Measurements from ENCODE around the gene STRADA.

STRADA gene

DNA sequence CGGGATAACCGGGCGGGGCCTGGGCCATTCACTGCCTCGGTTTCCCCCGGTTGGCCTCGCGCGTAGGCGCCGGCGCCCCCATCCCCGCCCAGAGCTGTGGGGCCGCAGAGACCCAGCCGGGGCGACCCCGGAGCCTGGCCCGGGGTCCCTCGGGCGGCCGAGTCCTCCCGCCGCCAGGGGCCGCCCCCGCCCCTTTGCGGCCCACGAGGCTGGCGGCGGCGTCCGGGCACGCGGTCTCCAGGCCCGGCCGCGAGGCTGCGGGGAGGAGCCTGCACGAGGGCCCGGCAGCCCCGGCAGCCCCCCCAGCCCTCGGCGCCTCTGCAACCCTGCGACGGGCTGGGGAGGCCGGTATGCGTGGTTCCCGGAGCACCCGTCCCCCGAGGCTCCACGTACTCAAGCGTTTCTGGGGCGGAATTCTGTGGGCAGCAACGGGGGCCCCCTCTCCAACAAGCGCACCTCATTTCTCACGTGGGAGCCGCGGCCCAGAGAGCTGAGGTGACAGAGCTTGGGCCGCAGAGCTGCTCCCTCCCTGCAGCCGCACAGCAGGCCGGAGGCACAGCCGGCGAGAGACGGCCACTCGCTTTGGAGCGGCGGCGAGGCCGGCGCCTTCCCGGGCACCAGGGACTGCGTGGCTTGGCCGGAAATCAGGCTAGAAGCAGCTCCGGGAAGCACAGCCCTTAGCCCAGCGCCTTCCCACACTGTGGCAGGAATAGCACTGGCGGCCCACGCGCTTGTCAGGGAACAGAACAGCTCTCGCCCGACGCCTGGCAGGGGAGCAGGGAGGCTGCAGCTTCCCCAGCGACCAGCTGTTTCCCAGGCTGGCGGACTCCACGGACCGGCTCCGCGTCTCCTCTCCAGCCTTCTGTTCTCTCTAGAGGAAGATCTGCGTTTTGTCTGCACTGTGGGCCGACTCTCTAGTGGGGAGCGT lies 40.8 kb downstream of the STRADA start:
- H3K27ac Mint-ChIP-seq, result peak overlapping the region; percentile 97
- H3K4me1 Mint-ChIP-seq, result peaks cover 69% of the 10 kb centered on the region
- no peaks in the 10 kb centered on the region for H3K9me3 Mint-ChIP-seq
- H3K27me3 Mint-ChIP-seq, result no peaks in the 10 kb centered on the region
- H3K36me3 Mint-ChIP-seq, result peaks cover 47% of the 10 kb centered on the region
- peak overlapping the region; percentile 93 for H3K4me3 Mint-ChIP-seq
- peak; percentile 35 for ATAC-seq

GRCh38 chr17:63699638-63700527 lies 41.7 kb downstream of the STRADA start, which contains the start of gene LIMD2:
Gene LIMD2, minus strand, starts transcription at chr17:63700125. Its CDS starts 827 bp downstream, at chr17:63699298.
- Mint-ChIP-seq H3K4me3 (peak within 1 kb of the TSS; percentile 93), H3K27me3 (no peaks in the 10 kb centered on the region), H3K9me3 (no peaks in the 10 kb centered on the region), H3K27ac (peak within 1 kb of the TSS; percentile 97), H3K4me1 (peaks cover 69% of the 10 kb centered on the region), H3K36me3 (peaks cover 49% of the 10 kb centered on the region)
- peak; percentile 53 for ATAC-seq

DNA sequence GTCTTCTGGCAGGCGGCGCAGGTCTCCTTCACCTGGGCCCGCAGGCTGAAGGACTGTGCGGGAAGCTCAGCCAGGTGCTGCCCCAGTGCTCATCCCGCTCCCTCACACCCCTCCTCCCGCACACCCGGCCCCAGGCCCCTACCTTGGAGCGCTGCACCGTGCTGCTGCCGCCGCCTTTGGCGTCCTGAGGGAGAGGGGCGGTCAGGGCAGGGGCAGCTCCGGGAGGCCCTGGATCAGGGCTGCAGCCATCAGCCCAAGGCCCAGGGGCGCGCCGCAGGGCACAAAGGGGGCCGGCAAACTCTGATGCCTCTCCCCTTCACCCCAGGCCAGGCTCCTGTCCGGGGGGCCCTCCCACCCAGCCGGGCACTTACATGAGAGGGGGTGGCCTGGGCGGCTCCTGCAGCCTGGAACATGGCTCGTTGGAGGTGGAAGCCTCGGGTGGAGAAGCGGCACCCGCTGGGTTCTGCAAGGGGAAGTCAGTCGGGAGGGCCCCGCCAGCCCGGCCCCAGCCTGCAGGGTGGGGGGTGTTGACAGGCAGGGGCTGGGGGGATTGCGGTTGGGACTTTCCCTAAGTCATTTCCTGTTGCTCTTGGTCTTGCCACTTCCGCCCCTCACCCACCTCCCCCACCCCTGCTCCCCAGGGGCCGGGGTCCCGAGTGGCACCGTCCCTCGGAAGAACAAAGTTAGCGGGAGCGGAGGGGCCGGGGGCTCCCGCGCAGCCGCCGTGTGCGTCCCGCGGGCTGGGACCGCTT lies 42.5 kb downstream of the STRADA start:
- Mint-ChIP-seq H3K36me3 (peaks cover 52% of the 10 kb centered on the region), H3K9me3 (no peaks in the 10 kb centered on the region), H3K4me1 (peaks cover 75% of the 10 kb centered on the region), H3K27ac (peak overlapping the region; percentile 83), H3K4me3 (peak overlapping the region; percentile 90), H3K27me3 (no peaks in the 10 kb centered on the region)
- peak; percentile 63 for ATAC-seq

DNA sequence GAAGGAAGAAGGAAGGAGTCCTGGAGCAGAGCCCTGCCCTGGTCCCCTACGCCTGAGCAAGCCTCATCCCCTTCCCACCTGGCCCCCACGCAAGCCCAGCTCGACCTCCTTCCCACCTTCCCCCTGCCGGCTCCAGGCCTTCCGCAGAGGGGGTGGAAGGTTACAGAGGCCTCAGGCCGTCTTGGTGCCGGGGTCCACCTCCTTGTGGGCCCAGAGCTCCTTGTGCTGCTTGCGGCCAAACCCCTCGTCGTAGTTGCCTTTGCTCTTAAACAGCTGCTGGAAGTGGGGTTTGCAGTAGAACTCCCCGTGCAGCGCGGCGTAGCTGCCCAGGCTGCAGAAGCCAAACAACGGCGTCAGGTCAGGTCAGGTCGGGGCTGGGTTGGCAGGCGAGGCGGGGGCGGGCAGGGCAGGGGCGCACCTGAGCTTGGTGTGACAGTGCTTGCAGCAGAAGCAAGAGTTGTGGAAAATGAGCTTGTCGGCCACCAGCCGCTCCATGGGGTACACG lies 43.2 kb downstream of the STRADA start:
- Mint-ChIP-seq H3K4me1 (peaks cover 75% of the 10 kb centered on the region), H3K27ac (peak overlapping the region; percentile 83), H3K36me3 (peaks cover 51% of the 10 kb centered on the region), H3K27me3 (no peaks in the 10 kb centered on the region), H3K9me3 (no peaks in the 10 kb centered on the region), H3K4me3 (peak overlapping the region; percentile 90)
- no peak for ATAC-seq

DNA sequence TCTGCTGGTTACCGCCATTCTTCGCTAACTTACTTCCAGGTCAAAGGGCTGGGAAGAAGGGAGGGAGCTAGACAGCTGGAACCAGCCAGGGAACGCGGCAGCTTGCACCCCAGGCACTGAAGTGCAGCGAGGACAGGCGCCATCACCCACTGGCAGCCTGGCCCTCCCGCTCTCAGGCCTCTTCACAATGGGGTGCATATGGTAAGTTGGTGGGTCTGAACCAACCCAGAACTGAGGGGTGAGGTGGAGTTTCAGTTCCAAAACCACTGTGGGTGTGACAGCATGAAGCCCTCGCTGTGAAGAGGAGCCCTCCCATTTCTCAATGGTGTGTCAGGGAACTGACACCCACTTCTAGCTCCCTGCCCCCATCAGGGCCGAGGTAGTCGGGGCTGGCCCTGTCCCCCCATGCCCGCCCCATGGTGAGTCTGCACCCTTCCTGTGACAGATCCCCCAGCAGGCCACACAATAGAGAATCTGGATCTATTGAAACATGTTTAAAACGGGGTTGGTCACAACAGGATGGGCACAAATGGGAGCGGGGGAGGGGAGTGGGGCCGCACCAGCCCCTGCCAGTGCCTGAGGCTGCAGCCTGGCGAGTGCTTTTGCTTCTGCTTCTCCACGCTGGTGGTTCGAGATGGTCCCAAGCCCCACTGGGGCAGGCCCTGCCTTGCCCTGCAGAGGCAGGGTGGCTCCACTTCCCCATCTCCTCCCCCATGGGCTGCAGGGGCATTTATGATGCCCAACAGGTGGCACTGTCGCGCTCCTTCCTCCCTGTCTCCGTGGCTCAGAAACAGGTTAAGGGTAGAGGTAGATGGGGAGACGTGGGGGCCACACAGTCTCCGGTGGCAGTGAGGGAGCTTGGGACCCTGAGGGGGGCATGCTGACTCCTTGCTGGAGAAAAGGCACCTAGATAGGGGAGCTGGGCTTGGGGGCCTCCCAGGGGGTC lies 44.0 kb downstream of the STRADA start:
- ATAC-seq, result peak; percentile 61
- peak overlapping the region; percentile 90 for H3K4me3 Mint-ChIP-seq
- peaks cover 75% of the 10 kb centered on the region for H3K4me1 Mint-ChIP-seq
- no peaks in the 10 kb centered on the region for H3K9me3 Mint-ChIP-seq
- peak overlapping the region; percentile 83 for H3K27ac Mint-ChIP-seq
- peaks cover 50% of the 10 kb centered on the region for H3K36me3 Mint-ChIP-seq
- no peaks in the 10 kb centered on the region for H3K27me3 Mint-ChIP-seq

- Mint-ChIP-seq H3K27ac (peak overlapping the region; percentile 83), H3K9me3 (no peaks in the 10 kb centered on the region), H3K36me3 (peaks cover 48% of the 10 kb centered on the region), H3K4me1 (peaks cover 65% of the 10 kb centered on the region), H3K4me3 (peak overlapping the region; percentile 90), H3K27me3 (no peaks in the 10 kb centered on the region)
- ATAC-seq, result no peak
These were observed 45.1 kb downstream of the STRADA start for GRCh38 chr17:63696381-63696961.

DNA sequence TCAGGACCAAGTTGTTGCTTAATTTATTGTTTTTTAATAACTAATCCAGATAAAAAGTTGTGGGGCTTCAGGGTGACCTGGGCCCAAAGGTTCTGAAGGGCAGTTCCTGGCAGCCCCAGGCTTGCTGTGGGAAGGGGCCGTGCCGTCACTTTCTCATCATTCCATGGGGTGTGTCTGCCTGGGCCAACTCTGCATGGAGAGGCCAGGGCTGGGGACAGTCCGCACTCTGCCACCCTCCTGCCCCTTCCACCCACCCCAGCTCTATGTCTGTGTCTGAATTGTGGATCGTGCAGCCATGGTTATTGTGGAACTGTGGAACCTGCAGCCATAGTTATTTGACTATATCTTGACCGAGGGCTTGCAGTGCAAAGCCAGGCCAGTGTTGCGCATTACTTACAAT lies 45.7 kb downstream of the STRADA start:
- ATAC-seq, result no peak
- Mint-ChIP-seq H3K4me1 (peaks cover 59% of the 10 kb centered on the region), H3K9me3 (no peaks in the 10 kb centered on the region), H3K36me3 (peaks cover 53% of the 10 kb centered on the region), H3K27me3 (no peaks in the 10 kb centered on the region), H3K27ac (peak overlapping the region; percentile 83), H3K4me3 (peak overlapping the region; percentile 90)

GRCh38 chr17:63694950-63695773 lies 46.4 kb downstream of the STRADA start:
- H3K27ac Mint-ChIP-seq, result peak overlapping the region; percentile 83
- H3K4me3 Mint-ChIP-seq, result peak overlapping the region; percentile 62
- no peak for ATAC-seq
- H3K4me1 Mint-ChIP-seq, result peaks cover 57% of the 10 kb centered on the region
- H3K36me3 Mint-ChIP-seq, result peaks cover 60% of the 10 kb centered on the region
- H3K9me3 Mint-ChIP-seq, result no peaks in the 10 kb centered on the region
- no peaks in the 10 kb centered on the region for H3K27me3 Mint-ChIP-seq

GRCh38 chr17:63694229-63694949 lies 47.2 kb downstream of the STRADA start:
- Mint-ChIP-seq H3K4me1 (peaks cover 57% of the 10 kb centered on the region), H3K27ac (peak overlapping the region; percentile 83), H3K9me3 (no peaks in the 10 kb centered on the region), H3K4me3 (peak overlapping the region; percentile 62), H3K27me3 (no peaks in the 10 kb centered on the region), H3K36me3 (peaks cover 62% of the 10 kb centered on the region)
- ATAC-seq, result no peak

DNA sequence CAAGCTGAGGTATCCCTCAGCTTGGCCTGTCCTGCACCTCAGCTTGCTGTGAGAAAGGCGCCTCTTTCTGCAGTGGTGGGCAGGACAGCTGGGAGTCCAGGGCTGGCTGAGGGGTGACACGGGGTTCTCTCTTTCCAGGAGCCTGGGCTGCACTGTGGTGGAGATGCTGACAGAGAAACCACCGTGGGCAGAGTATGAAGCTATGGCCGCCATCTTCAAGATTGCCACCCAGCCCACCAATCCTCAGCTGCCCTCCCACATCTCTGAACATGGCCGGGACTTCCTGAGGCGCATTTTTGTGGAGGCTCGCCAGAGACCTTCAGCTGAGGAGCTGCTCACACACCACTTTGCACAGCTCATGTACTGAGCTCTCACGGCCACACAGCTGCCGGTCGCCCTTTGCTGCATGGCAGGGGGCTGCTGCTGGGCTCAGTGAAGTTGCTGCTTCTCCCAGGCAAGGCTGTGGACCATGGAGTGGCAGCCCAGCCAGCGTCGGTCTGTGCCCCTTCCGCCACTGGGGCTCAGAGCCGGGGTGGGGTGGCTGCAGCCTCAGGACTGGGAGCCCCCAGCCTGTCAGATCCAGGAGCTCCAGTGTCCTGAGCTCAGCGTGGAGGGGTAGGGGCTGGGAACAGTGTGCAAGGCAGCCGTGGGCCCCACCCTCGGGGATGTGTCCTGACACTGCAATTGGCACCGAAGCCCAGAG lies 48.0 kb downstream of the STRADA start:
- H3K36me3 Mint-ChIP-seq, result peaks cover 57% of the 10 kb centered on the region
- no peak overlapping the region for H3K4me3 Mint-ChIP-seq
- H3K9me3 Mint-ChIP-seq, result no peaks in the 10 kb centered on the region

GRCh38 chr17:63692195-63692816 lies 49.3 kb downstream of the STRADA start:
- H3K27ac Mint-ChIP-seq, result peak overlapping the region; percentile 83
- no peak overlapping the region for H3K4me3 Mint-ChIP-seq
- ATAC-seq, result no peak
- peaks cover 61% of the 10 kb centered on the region for H3K4me1 Mint-ChIP-seq
- no peaks in the 10 kb centered on the region for H3K9me3 Mint-ChIP-seq
- no peaks in the 10 kb centered on the region for H3K27me3 Mint-ChIP-seq
- peaks cover 49% of the 10 kb centered on the region for H3K36me3 Mint-ChIP-seq

More for the DNA sequence above, 48.0 kb downstream of the STRADA start:
- no peak for ATAC-seq
- H3K27ac Mint-ChIP-seq, result peak overlapping the region; percentile 83
- H3K27me3 Mint-ChIP-seq, result no peaks in the 10 kb centered on the region
- peaks cover 62% of the 10 kb centered on the region for H3K4me1 Mint-ChIP-seq
